Caco-2 (cell line): ENCODE data around the gene ZEB2. TPM values are rescaled to one million over a fixed set of nuclear protein-coding genes. Genes with fewer than 3 reads are reported as not detected.

ENCODE experiments used
- BruUV-seq: library from RNA; stranded (reverse); fragments of 400-500 nt; replicated peaks from 2 replicates; lab custom pipeline; 2021; lab: Mats Ljungman, UMichigan
- CTCF ChIA-PET: fragments of 300-600 bp; sonication (Branson Sonifier 250); formaldehyde crosslinking; loops from one replicate; lab custom pipeline; 2022; ENCODE audit warnings: antibody characterized with exemption; lab: Charles Lee
- POLR2A ChIA-PET: fragments of 300-600 bp; sonication (Branson Sonifier 250); formaldehyde crosslinking; loops from one replicate; lab custom pipeline; 2022; ENCODE audit warnings: antibody characterized with exemption; lab: Charles Lee
- DNase-seq, 2 experiments: peaks; one replicate each; pipeline versions ENCODE4 v3.0.0 to v3.0.0-alpha.2; 2020 to 2022
- H3K27me3 ChIP-seq: replicated peaks from 2 replicates; pipeline ENCODE4 v1.6.0; 2011; ENCODE audit warnings: low read length; ENCODE audit not compliant: control insufficient read depth, insufficient read depth
- H3K36me3 ChIP-seq: 2 replicates; pipeline ENCODE4 v1.5.1; 2011; ENCODE audit warnings: low read length; ENCODE audit not compliant: control insufficient read depth, insufficient read depth
- H3K4me1 ChIP-seq: fragments of 250-450 bp; sonication (Bioruptor Pico); 2 replicates; pipeline ENCODE4 v1.5.1; 2020; ENCODE audit warnings: mild to moderate bottlenecking
- H3K4me3 ChIP-seq: 2 replicates; pipeline ENCODE4 v1.5.1; 2011; ENCODE audit warnings: low read depth, mild to moderate bottlenecking, control low read depth, low read length
- H3K9me3 ChIP-seq: fragments of 250-450 bp; sonication (Bioruptor Pico); 2 replicates; pipeline ENCODE4 v1.5.1; 2020; ENCODE audit warnings: mild to moderate bottlenecking, moderate library complexity
- H3K27ac Mint-ChIP-seq: one replicate; pipeline ENCODE4 v1.8.0; 2022; ENCODE audit warnings: mixed read lengths; ENCODE audit not compliant: unreplicated experiment
- H3K27me3 Mint-ChIP-seq: one replicate; pipeline ENCODE4 v1.8.0; 2022; ENCODE audit warnings: mixed read lengths; ENCODE audit not compliant: insufficient read depth, unreplicated experiment
- H3K36me3 Mint-ChIP-seq: one replicate; pipeline ENCODE4 v1.8.0; 2022; ENCODE audit warnings: mild to moderate bottlenecking, mixed read lengths; ENCODE audit not compliant: insufficient read depth, unreplicated experiment
- H3K4me1 Mint-ChIP-seq: one replicate; pipeline ENCODE4 v1.8.0; 2022; ENCODE audit warnings: low read depth, mixed read lengths; ENCODE audit not compliant: unreplicated experiment
- H3K4me3 Mint-ChIP-seq: one replicate; pipeline ENCODE4 v1.8.0; 2022; ENCODE audit warnings: mild to moderate bottlenecking, moderate library complexity, mixed read lengths; ENCODE audit not compliant: unreplicated experiment
- H3K9me3 Mint-ChIP-seq: one replicate; pipeline ENCODE4 v1.8.0; 2022; ENCODE audit warnings: mixed read lengths; ENCODE audit not compliant: unreplicated experiment
- intact Hi-C: fragments of 100-400 bp; cut with micrococcal nuclease; formaldehyde crosslinking; loops from one replicate; pipeline ENCODE4 v1.10.0; 2022; ENCODE audit not compliant: unreplicated experiment
- total RNA-seq: library from RNA; stranded (reverse); gene quantifications from 2 replicates; pipeline ENCODE4 v1.2.3, GENCODE V29; 2022
- TF ChIP-seq, protein P1 (sequence below), 2 experiments: fragments of 200-600 bp in 1 of 2; IDR thresholded peaks; 1 replicate in 1 of 2; 2 replicates in 1 of 2; pipeline versions ENCODE4 v1.5.1 to v1.8.0; 2011 to 2022; ENCODE audit warnings: antibody characterized with exemption in 1 of 2, control low read depth in 1 of 2, inconsistent platforms in 1 of 2, low read depth in 1 of 2, low read length in 1 of 2, mild to moderate bottlenecking in 1 of 2, moderate library complexity in 1 of 2; ENCODE audit not compliant: insufficient read depth in 1 of 2, severe bottlenecking in 1 of 2, unreplicated experiment in 1 of 2

ZEB2 gene
- total RNA-seq, 1 experiment from 2014 or later = not detected

GRCh38 chr2:144354953-144355352, 165.0 kb downstream of the ZEB2 start:
- no peak overlapping the region for H3K27ac Mint-ChIP-seq
- BruUV-seq = no TSS peak
- CTCF ChIA-PET = no interaction called here
- Histone ChIP-seq H3K36me3 (no peaks in the 10 kb centered on the region), H3K9me3 (no peaks in the 10 kb centered on the region), H3K27me3 (no peaks in the 10 kb centered on the region), H3K4me3 (no peak overlapping the region), H3K4me1 (0 out of 2 replicates have a peak, but pooled peaks cover 4% of the 10 kb centered on the region)
- POLR2A ChIA-PET = no interaction called here
- no peak for DNase-seq
- no peak overlapping the region for H3K4me3 Mint-ChIP-seq
- intact Hi-C loops = no loop called here
- no peaks in the 10 kb centered on the region for H3K9me3 Mint-ChIP-seq
- no peaks in the 10 kb centered on the region for H3K36me3 Mint-ChIP-seq
- TF ChIP-seq, protein P1, sequence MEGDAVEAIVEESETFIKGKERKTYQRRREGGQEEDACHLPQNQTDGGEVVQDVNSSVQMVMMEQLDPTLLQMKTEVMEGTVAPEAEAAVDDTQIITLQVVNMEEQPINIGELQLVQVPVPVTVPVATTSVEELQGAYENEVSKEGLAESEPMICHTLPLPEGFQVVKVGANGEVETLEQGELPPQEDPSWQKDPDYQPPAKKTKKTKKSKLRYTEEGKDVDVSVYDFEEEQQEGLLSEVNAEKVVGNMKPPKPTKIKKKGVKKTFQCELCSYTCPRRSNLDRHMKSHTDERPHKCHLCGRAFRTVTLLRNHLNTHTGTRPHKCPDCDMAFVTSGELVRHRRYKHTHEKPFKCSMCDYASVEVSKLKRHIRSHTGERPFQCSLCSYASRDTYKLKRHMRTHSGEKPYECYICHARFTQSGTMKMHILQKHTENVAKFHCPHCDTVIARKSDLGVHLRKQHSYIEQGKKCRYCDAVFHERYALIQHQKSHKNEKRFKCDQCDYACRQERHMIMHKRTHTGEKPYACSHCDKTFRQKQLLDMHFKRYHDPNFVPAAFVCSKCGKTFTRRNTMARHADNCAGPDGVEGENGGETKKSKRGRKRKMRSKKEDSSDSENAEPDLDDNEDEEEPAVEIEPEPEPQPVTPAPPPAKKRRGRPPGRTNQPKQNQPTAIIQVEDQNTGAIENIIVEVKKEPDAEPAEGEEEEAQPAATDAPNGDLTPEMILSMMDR (IDR thresholded peaks at IDR 0.05; ENCODE audit: insufficient read depth in 1 of 2, low read depth in 1 of 2, low read length in 1 of 2, severe bottlenecking in 1 of 2, unreplicated experiment in 1 of 2) = no peak
- peaks cover 8% of the 10 kb centered on the region for H3K4me1 Mint-ChIP-seq
- H3K27me3 Mint-ChIP-seq = no peaks in the 10 kb centered on the region

- H3K27me3 ChIP-seq = no peaks in the 10 kb centered on the region
- H3K9me3 ChIP-seq = no peaks in the 10 kb centered on the region
- BruUV-seq = no TSS peak
- TF ChIP-seq, protein P1 (IDR thresholded peaks at IDR 0.05; ENCODE audit: insufficient read depth in 1 of 2, low read depth in 1 of 2, low read length in 1 of 2, severe bottlenecking in 1 of 2, unreplicated experiment in 1 of 2) = no peak
- intact Hi-C loops = no loop called here
- H3K4me1 ChIP-seq = 0 out of 2 replicates have a peak, but pooled peaks cover 4% of the 10 kb centered on the region
- no peaks in the 10 kb centered on the region for H3K36me3 ChIP-seq
- no peaks in the 10 kb centered on the region for H3K27me3 Mint-ChIP-seq
- no peak overlapping the region for H3K4me3 ChIP-seq
- peaks cover 10% of the 10 kb centered on the region for H3K4me1 Mint-ChIP-seq
- POLR2A ChIA-PET = no interaction called here
- no peak overlapping the region for H3K4me3 Mint-ChIP-seq
- no peaks in the 10 kb centered on the region for H3K9me3 Mint-ChIP-seq
- no peaks in the 10 kb centered on the region for H3K36me3 Mint-ChIP-seq
- CTCF ChIA-PET = no interaction called here
- no peak overlapping the region for H3K27ac Mint-ChIP-seq
- no peak for DNase-seq
These were observed 168.2 kb downstream of the ZEB2 start for GRCh38 chr2:144351687-144352086.

DNA sequence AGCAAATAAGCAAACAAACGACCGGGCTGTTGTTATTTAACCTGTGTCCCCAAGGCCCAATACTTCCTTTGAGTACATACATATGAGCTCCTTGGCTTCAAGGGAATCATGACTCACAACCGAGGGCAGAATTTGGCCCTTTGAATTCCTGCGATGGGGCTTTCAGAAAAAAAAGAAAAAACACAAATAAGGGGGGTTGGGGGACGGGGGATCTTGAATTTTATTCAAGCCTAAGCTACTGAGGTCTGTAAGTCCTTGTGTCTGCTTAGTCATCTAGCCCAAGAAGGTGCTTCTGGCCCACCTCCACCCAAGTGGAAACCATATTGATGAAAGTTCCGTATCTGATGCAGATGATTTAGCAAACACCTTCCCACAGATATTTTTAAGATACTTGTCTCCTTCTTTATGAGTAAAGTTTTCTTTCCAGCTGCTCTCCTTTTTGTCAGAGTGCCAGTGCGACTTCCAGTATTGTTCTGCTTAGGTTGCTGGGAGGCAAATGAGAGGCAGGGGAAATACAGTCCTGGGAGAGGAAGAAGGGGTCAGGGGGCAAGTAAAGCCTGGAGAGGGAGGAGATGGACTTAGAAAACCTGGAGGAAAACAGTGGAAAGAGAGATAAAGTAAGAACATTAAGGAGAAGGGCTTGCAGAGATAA, 169.6 kb downstream of the ZEB2 start:
- ChIA-PET CTCF (no interaction called here), POLR2A (no interaction called here)
- no peaks in the 10 kb centered on the region for H3K36me3 ChIP-seq
- no peaks in the 10 kb centered on the region for H3K9me3 ChIP-seq
- TF ChIP-seq, protein P1 (IDR thresholded peaks at IDR 0.05; ENCODE audit: insufficient read depth in 1 of 2, low read depth in 1 of 2, low read length in 1 of 2, severe bottlenecking in 1 of 2, unreplicated experiment in 1 of 2) = no peak
- H3K4me3 ChIP-seq = no peak overlapping the region
- no peak overlapping the region for H3K4me3 Mint-ChIP-seq
- DNase-seq = no peak
- no peaks in the 10 kb centered on the region for H3K9me3 Mint-ChIP-seq
- H3K27ac Mint-ChIP-seq = no peak overlapping the region
- no peaks in the 10 kb centered on the region for H3K27me3 ChIP-seq
- no peaks in the 10 kb centered on the region for H3K27me3 Mint-ChIP-seq
- H3K4me1 Mint-ChIP-seq = peaks cover 10% of the 10 kb centered on the region
- 0 out of 2 replicates have a peak, but pooled peaks cover 4% of the 10 kb centered on the region for H3K4me1 ChIP-seq
- intact Hi-C loops = no loop called here
- BruUV-seq = no TSS peak
- no peaks in the 10 kb centered on the region for H3K36me3 Mint-ChIP-seq
